ENCODE measurements around the gene ARHGAP31. TPM values are rescaled to one million over a fixed set of nuclear protein-coding genes. Genes with fewer than 3 reads are reported as not detected.
A peak's percentile ranks its signal among the peaks of the same experiment; 100 is the strongest.
"Not testable (repeated sequence)": the region's sequence is repeated elsewhere in the genome, so short reads cannot be mapped to it uniquely, and the experiment has no call there.

Gene ARHGAP31
- total RNA-seq, 2 donors from 2014 or later, result 11.6 to 14.0 TPM

DNA sequence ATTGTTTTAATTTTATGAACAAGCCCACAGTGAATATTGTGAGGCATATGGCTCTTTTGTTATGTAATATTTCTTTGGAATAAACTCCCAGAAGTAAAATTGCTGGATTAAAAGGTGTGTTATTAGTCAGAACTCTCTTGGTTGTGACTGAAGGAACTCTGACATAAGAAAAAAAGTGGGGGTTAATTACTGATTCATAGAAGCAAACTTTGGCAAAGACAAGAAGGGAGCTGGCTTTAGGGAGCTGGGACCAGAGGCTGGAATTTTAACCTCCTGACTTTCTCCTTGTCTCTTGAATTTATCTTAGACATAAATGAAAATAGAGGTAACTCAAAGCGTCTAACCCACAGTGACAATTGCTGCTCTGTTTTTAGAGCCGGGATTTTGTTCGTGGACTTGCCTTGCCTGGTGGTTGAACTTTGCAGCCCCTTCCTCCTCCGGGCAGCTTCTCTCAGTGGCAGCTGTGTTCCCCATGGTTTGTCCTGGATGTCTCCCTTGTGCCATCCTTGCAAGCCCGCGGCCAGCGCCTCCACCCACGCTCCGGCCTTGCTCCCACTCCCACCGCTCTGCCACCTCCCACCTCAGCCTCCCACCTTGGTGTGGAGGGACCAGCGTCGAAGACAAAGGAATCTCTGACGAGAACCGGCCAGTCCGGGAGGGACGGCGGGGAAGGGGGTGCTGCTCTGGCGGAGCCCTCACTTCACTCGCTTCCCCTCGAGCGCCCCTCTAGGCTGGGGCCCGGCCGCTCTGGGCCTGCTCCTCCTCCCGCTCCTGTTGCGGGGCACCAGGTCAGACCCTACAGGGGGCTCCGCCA is 28.0 kb downstream of the ARHGAP31 start:
- H3K4me3 Mint-ChIP-seq, result peak overlapping the region; percentile 83
- ATAC-seq (replicated peaks), result peak; percentile 16
- peak overlapping the region; percentile 93 for H3K27ac Mint-ChIP-seq
- H3K27me3 Mint-ChIP-seq, result no peaks in the 10 kb centered on the region
- no peaks in the 10 kb centered on the region for H3K9me3 Mint-ChIP-seq
- H3K36me3 Mint-ChIP-seq (ENCODE audit: low read depth), result peaks cover 5% of the 10 kb centered on the region
- peaks cover 26% of the 10 kb centered on the region for H3K4me1 Mint-ChIP-seq

DNA sequence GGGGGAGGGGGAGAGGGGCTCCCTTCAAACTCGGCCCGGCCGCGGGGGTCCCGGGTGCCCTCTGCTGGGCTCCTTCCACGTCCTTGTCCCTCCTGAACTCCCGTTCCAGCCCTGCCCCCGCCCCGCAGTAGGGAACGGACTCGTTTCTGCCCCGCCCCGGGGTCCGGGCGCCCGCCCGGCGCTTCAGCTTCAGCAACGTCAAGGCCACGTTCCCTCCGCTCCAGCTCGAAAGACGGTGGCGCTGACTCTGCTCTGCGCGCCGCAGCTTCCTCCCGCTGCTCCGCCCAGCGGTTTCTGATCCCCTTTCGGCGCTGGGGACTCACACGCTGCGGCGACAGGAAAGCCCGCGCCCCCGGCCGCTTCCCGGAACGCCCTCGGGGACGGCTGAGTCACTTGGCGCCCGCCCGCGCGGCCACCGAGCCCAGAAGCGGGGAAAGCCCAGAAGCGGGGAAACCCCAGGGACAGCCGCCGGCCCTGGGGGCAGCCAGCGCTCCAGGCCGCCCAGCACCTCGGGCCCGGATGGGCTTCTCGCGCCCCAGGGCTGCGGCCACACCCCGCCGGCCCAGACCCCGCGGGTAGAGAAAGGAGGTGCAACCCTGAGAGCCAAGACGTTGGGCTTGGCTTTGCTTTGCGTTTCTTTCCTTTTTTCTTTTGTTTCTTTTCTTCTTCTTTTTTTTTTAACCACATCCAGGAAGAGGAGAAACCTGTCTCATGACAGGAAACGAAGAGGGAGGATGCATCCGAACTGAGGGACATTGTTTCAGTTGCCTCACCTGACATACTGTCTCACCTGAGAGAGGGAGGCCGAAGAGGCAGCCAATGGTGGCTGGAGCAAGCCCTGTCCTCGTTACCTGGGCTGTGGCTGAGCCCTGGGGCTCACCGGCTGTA is 28.9 kb downstream of the ARHGAP31 start:
- peak; percentile 92 for ATAC-seq (replicated peaks)
- peak overlapping the region; percentile 93 for H3K27ac Mint-ChIP-seq
- H3K27me3 Mint-ChIP-seq, result no peaks in the 10 kb centered on the region

DNA sequence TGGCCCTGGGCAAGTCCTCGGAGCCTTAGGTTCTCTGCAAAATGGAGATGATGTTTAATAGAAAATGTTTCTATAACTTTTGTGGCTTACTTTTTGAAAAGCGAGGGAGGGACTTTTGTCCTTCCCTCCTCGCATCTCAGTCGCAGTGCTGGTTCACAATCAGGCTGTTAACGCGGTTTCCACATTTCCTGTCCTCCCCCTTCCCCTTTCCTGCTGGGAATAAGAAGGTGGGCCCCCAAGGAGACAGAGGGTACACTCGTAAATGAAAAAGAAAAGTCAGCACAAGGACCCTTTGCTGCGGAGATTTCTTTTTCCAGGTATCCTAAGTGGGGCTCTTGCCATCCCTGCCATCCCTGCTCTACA is 29.5 kb downstream of the ARHGAP31 start:
- H3K4me3 Mint-ChIP-seq, result peak overlapping the region; percentile 83
- H3K9me3 Mint-ChIP-seq, result no peaks in the 10 kb centered on the region
- peak overlapping the region; percentile 93 for H3K27ac Mint-ChIP-seq
- H3K27me3 Mint-ChIP-seq, result no peaks in the 10 kb centered on the region
- no peak for ATAC-seq (replicated peaks)
- peaks cover 5% of the 10 kb centered on the region for H3K36me3 Mint-ChIP-seq (ENCODE audit: low read depth)
- H3K4me1 Mint-ChIP-seq, result peaks cover 26% of the 10 kb centered on the region

More for the DNA sequence above, 28.9 kb downstream of the ARHGAP31 start:
- H3K4me1 Mint-ChIP-seq, result peaks cover 26% of the 10 kb centered on the region
- H3K36me3 Mint-ChIP-seq (ENCODE audit: low read depth), result peaks cover 5% of the 10 kb centered on the region
- no peaks in the 10 kb centered on the region for H3K9me3 Mint-ChIP-seq
- H3K4me3 Mint-ChIP-seq, result peak overlapping the region; percentile 83

DNA sequence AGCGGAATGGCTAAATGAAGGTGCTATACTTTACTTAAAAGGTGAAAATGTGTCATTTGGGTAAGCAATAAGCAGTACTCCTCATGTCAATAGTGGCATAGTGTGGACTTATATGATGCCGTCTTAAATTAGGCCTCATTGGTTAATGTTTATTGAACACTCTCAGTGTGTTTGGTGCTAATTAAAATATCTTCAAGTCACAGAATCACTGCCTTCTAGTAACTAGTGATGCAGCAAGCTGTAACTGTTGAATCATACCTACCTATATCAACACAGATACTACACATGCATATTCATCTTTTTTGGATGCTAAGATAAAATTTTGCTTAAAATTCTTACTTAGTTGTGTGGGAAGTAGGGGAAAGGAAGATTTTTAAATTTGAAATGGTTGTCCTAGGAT is 30.7 kb downstream of the ARHGAP31 start:
- Mint-ChIP-seq H3K27me3 (no peaks in the 10 kb centered on the region), H3K27ac (no peak overlapping the region), H3K9me3 (no peaks in the 10 kb centered on the region), H3K4me3 (peak overlapping the region; percentile 83), H3K36me3 (ENCODE audit: low read depth) (peaks cover 13% of the 10 kb centered on the region), H3K4me1 (peaks cover 24% of the 10 kb centered on the region)
- ATAC-seq (replicated peaks), result peak; percentile 21

DNA sequence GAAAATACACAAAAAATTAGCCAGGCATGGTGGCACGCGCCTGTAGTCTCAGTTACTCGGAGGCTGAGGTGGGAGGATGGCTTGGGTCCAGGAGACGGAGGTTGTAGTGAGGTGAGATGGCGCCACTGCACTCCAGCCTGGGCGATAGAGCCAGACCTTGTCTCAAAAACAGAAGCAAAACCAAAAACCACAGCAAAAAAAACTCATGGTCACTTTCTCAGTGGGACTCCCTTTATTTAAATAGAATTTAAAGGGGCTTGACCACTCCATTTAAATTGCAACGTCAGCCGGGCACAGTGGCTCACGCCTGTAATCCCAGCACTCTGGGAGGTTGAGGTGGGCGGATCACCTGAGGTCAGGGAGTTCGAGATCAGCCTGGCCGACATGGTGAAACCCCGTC is 32.8 kb downstream of the ARHGAP31 start:
- Mint-ChIP-seq H3K9me3 (no peaks in the 10 kb centered on the region), H3K27ac (no peak overlapping the region), H3K4me1 (peaks cover 12% of the 10 kb centered on the region), H3K27me3 (no peaks in the 10 kb centered on the region), H3K4me3 (no peak overlapping the region), H3K36me3 (ENCODE audit: low read depth) (peaks cover 13% of the 10 kb centered on the region)
- ATAC-seq (replicated peaks), result no peak

DNA sequence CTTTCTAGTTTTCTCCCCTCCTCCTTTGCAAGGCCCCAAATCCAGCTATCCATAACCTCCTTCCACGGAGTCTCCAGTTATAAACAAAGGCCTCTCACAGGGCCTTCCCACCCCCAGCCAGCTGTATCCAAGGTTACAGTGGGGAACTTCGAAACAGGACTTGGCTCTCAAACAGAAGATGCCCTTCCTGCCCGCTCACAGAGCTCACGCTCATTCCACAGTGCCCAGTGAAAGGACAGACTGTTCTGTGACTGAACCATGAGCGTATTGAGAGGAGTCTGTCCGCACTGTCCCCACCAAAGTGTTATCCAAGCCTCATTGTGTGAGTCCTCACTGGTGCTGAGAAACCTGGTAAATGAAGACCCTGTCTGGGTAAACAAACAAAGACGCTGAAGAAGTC is 35.4 kb downstream of the ARHGAP31 start:
- Mint-ChIP-seq H3K27ac (no peak overlapping the region), H3K9me3 (no peaks in the 10 kb centered on the region), H3K36me3 (ENCODE audit: low read depth) (peaks cover 8% of the 10 kb centered on the region), H3K4me3 (no peak overlapping the region), H3K4me1 (no peaks in the 10 kb centered on the region), H3K27me3 (no peaks in the 10 kb centered on the region)
- no peak for ATAC-seq (replicated peaks)

DNA sequence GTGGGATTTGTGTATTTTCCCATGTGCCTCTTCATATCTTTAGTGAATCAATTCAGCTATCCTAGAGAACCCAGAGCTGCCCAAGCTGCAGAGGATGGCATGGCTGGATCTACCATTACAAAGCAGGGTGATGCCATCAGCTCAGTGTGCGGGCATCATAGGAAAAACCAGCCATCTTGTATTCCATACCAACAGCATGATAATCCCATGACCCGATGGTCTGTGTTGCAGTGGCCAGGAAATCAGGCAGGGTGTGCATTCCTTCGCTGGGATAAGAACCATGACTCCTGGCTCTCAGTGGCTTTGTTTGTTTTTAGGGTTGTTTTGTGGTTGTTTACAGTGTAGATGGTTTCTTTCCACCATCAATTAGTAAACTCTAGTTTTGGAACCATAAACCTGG is 36.0 kb downstream of the ARHGAP31 start:
- H3K36me3 Mint-ChIP-seq (ENCODE audit: low read depth), result peaks cover 8% of the 10 kb centered on the region
- no peak for ATAC-seq (replicated peaks)
- no peaks in the 10 kb centered on the region for H3K9me3 Mint-ChIP-seq
- no peak overlapping the region for H3K4me3 Mint-ChIP-seq
- H3K27ac Mint-ChIP-seq, result no peak overlapping the region
- no peaks in the 10 kb centered on the region for H3K27me3 Mint-ChIP-seq
- no peaks in the 10 kb centered on the region for H3K4me1 Mint-ChIP-seq

DNA sequence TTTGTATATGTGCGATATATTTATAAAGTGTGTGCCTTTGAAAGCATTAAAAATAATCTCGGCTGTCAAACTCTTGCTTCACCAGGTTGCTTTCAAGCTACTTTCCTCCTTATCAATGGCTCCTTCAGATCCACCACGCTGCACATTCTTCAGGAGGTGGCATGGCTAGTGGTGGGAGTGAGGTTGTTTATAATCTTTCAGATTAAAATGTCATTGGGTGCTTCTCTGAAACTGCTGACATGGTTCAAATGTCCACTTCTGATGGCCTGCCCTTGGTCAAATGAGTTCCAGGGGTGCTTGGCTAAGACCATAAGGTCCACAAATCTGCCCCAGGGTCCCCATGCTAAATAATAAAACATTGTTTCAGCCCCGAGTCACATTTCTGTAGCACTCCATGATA is 36.7 kb downstream of the ARHGAP31 start:
- Mint-ChIP-seq H3K27me3 (no peaks in the 10 kb centered on the region), H3K36me3 (ENCODE audit: low read depth) (peaks cover 8% of the 10 kb centered on the region), H3K4me1 (no peaks in the 10 kb centered on the region), H3K27ac (no peak overlapping the region), H3K4me3 (no peak overlapping the region), H3K9me3 (no peaks in the 10 kb centered on the region)
- ATAC-seq (replicated peaks), result no peak

DNA sequence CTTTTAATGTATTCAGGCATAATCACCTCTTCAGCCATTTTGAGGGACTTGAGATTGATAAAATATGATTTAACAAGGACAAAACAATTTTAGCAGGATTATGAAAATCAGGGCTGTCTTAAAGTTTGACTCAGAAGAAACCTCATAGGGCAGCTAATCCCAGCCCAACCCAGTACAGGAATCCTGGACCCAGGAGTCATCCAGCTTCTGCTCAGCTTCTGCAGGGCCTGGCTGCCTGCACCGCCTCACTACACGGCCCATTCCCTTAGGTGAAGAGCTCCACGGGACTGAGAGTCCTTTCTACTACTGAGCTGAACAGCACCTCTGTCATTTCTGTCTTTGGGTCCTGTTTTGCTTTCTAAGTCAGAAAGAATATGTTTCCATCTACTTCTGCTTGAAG is 37.5 kb downstream of the ARHGAP31 start:
- Mint-ChIP-seq H3K9me3 (no peaks in the 10 kb centered on the region), H3K4me1 (no peaks in the 10 kb centered on the region), H3K4me3 (no peak overlapping the region), H3K27ac (no peak overlapping the region), H3K36me3 (ENCODE audit: low read depth) (peaks cover 8% of the 10 kb centered on the region), H3K27me3 (no peaks in the 10 kb centered on the region)
- no peak for ATAC-seq (replicated peaks)

DNA sequence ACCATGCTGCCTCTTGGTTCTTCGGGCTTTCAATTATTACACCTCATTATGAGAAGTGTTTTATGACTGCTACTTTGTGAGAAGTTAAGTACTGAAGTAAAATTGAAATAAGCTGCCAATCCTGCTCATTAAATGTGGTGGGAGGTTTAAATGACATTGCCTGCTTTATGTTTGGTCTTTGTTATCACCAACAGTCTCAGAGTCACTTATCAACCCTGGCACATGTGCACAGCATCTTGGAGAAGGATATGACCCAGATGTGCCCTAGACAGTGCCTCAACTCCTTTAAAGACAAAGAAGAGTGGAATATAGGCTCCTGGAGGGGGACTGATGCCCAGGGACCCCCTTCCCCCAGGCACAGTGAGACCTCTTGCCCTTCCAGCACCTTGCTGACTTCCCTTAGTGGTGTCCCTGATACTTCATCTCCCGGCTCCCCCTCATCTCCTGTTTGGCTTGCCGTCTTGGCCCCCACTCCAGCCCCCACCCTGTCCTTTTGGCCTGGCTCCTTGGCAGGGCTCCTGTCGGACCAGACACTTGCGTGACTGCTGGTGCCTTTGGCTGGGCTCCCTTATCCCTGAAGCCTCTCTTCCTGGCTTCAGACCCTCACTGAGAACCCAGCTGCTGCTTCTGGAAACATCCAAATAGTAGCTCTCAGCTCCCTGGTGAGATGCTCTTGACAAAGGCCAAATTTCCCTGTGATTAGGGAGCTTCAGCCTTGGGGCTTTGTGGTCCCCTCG is 39.8 kb downstream of the ARHGAP31 start:
- no peaks in the 10 kb centered on the region for H3K27me3 Mint-ChIP-seq
- no peak overlapping the region for H3K27ac Mint-ChIP-seq
- peaks cover 12% of the 10 kb centered on the region for H3K36me3 Mint-ChIP-seq (ENCODE audit: low read depth)
- ATAC-seq (replicated peaks), result no peak
- no peaks in the 10 kb centered on the region for H3K4me1 Mint-ChIP-seq
- no peak overlapping the region for H3K4me3 Mint-ChIP-seq
- H3K9me3 Mint-ChIP-seq, result no peaks in the 10 kb centered on the region

DNA sequence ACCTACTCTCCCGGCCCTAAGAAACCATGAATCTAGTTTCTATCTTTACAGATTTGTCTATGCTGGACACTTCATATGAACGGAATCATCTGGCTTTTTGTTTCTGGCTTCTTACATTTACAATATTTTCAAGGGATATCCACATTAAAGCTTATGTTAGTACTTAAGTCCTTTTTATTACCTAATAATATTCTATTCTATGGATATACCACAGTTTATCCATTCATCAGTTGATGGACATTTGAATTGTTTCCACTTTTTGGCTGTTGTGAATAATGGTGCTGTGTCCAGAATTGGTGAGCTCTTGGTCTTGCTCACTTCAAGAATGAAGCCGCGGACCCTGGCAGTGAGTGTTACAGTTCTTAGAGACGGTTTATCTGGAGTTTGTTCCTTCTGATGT is 42.6 kb downstream of the ARHGAP31 start:
- Mint-ChIP-seq H3K27me3 (no peaks in the 10 kb centered on the region), H3K36me3 (ENCODE audit: low read depth) (peaks cover 4% of the 10 kb centered on the region), H3K4me3 (no peak overlapping the region), H3K9me3 (no peaks in the 10 kb centered on the region), H3K27ac (no peak overlapping the region), H3K4me1 (no peaks in the 10 kb centered on the region)
- no peak for ATAC-seq (replicated peaks)

DNA sequence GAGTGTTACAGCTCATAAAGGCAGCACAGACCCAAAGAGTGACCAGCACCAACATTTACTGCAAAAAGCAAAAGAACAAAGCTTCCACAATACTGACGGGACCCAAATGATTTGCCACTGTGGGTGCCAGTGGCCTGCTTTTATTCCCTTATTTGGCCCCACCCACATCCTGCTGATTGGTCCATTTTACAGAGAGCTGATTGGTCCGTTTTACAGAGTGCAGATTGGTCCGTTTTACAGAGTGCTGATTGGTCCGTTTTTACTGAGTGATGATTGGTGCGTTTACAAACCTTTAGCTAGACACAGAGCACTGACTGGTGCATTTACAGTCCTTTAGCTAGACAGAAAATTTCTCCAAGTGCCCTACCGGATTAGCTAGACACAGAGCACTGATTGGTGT is 43.2 kb downstream of the ARHGAP31 start:
- H3K36me3 Mint-ChIP-seq (ENCODE audit: low read depth); H3K4me3 Mint-ChIP-seq; ATAC-seq (replicated peaks); H3K27ac Mint-ChIP-seq; H3K27me3 Mint-ChIP-seq; H3K4me1 Mint-ChIP-seq; H3K9me3 Mint-ChIP-seq: not testable (repeated sequence)

DNA sequence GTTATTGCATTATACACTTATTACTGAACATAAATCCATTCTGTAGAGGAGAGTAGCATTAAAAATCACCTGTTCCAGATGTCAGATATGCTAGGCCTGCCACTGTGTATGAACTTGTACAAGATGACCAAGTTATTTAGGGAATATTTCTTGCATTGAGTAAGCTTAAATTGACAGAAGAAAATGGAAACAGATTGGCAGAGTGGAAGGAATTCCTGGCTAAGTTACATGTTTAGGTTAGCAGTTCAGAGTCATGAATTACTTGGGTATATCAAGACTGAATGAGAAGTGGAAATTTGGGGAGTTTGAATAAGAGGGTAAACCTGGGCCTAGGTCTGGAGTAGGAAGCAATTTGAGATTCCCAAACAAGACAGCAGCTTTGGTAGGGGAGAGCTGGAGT is 44.6 kb downstream of the ARHGAP31 start:
- Mint-ChIP-seq H3K36me3 (ENCODE audit: low read depth) (peaks cover 4% of the 10 kb centered on the region), H3K4me1 (no peaks in the 10 kb centered on the region), H3K27ac (no peak overlapping the region), H3K27me3 (no peaks in the 10 kb centered on the region), H3K4me3 (no peak overlapping the region), H3K9me3 (no peaks in the 10 kb centered on the region)
- ATAC-seq (replicated peaks), result no peak

DNA sequence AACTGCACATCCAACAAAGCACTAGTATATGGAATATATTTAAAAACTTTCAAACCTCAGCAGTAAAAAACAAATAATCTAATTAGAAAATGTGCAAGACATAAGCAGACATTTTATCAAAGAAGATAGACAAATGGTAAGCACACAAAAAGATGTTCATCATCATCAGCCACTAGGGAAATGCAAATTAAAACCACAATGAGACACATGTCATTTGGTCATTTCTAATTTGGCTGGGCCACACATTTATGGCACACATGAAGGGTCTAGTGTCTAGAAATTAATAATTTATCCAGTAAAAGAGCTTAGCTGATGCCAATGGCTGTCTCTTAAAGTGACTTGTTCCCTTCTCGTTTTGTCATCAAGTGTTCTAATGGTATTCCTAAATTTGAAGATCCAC is 45.8 kb downstream of the ARHGAP31 start:
- Mint-ChIP-seq H3K27me3 (no peaks in the 10 kb centered on the region), H3K27ac (no peak overlapping the region), H3K4me3 (no peak overlapping the region), H3K36me3 (ENCODE audit: low read depth) (peaks cover 4% of the 10 kb centered on the region), H3K9me3 (no peaks in the 10 kb centered on the region), H3K4me1 (no peaks in the 10 kb centered on the region)
- ATAC-seq (replicated peaks), result no peak

Data from activated T-helper 17 cell treated with anti-CD3 and anti-CD28 coated beads, Interleukin-2, amount 50 U/mL, for 72 hours (primary cell).